Spleen (tissue), 7 donors: ENCODE data around the gene MAST4.
A peak's percentile ranks its signal among the peaks of the same experiment; 100 is the strongest.

Experiments used
- POLR2A ChIP-seq, 3 donors: fragments of 450-650 bp; IDR thresholded peaks; one replicate each; pipeline ENCODE4 v1.5.1; 2017; ENCODE audit warnings: antibody characterized with exemption in 3 of 3, mild to moderate bottlenecking in 1 of 3
- POLR2AphosphoS5 ChIP-seq, 3 donors: sonication (generic); formaldehyde crosslinking; IDR thresholded peaks; one replicate each; pipeline ENCODE4 v1.5.1; 2017; ENCODE audit warnings: antibody characterized with exemption in 3 of 3
- TF ChIP-seq, protein P1 (sequence below), 11 experiments: fragments of 200-600 bp in 7 of 11; fragments of 450-650 bp in 4 of 11; sonication (generic) in 4 of 11; IDR thresholded peaks in 8 of 11; conservative IDR thresholded peaks in 3 of 11; 1 replicate in 7 of 11; 2 replicates in 4 of 11; pipeline versions ENCODE4 v1.4.0 to v1.8.0; 2016 to 2021; ENCODE audit warnings: antibody characterized with exemption in 11 of 11, inconsistent platforms in 4 of 11, mild to moderate bottlenecking in 1 of 11
- donor health status: DM: no; HTN: no; CAD: no; lungs with moderate emphysema.
- donor health status: DM: no; HTN: no; CAD: no.
- donor health status: DM: no; HTN: no; CAD: no.

- TF ChIP-seq POLR2A (IDR thresholded peaks at IDR 0.05) (peak in 1 of 3 donors; percentile 69), POLR2AphosphoS5 (IDR thresholded peaks at IDR 0.05) (peak; percentile 64 to 92 (median 80))
- TF ChIP-seq, protein P1, sequence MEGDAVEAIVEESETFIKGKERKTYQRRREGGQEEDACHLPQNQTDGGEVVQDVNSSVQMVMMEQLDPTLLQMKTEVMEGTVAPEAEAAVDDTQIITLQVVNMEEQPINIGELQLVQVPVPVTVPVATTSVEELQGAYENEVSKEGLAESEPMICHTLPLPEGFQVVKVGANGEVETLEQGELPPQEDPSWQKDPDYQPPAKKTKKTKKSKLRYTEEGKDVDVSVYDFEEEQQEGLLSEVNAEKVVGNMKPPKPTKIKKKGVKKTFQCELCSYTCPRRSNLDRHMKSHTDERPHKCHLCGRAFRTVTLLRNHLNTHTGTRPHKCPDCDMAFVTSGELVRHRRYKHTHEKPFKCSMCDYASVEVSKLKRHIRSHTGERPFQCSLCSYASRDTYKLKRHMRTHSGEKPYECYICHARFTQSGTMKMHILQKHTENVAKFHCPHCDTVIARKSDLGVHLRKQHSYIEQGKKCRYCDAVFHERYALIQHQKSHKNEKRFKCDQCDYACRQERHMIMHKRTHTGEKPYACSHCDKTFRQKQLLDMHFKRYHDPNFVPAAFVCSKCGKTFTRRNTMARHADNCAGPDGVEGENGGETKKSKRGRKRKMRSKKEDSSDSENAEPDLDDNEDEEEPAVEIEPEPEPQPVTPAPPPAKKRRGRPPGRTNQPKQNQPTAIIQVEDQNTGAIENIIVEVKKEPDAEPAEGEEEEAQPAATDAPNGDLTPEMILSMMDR (IDR thresholded peaks at IDR 0.05 in 8 of 11, conservative IDR thresholded peaks at IDR 0.05 in 3 of 11), result peak in 1 of 11 experiments; percentile 20
These were observed 407.9 kb downstream of the MAST4 start for GRCh38 chr5:67003935-67004729.
